ENCODE data around the gene KCTD5.
A peak's percentile ranks its signal among the peaks of the same experiment; 100 is the strongest.
"Not testable (repeated sequence)": the region's sequence is repeated elsewhere in the genome, so short reads cannot be mapped to it uniquely, and the experiment has no call there.

KCTD5 gene

DNA sequence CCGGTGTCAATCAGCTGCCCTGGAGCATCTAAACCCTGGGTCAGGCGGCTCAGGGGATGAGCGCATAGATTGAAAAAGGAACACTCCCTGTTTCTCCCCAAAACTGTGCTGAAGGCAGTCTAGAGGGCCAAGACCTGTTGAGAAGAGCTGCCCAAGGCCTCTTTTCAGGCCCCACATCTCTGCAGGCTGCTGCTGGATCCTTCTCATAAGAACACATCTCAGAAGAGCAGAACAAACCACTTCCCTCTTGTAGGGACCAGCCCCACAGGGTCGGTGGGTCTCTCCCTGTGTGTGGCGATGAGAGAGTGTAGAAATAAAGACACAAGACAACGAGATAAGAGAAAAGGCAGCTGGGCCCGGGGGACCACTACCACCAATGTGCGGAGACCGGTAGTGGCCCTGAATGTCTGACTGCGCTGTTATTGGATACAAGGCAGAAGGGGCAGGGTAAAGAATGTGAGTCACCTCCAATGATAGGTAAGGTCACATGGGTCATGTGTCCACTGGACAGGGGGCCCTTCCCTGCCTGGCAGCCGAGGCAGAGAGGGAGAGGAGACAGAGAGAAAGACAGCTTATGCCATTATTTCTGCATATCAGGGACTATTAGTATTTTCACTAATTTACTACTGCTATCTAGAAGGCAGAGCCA is 22.2 kb upstream of the KCTD5 start:
- H3K27me3 ChIP-seq (ENCODE audit: control insufficient read depth, insufficient read depth, low read length); H3K9ac ChIP-seq (ENCODE audit: low read depth, low read length); H3K9me3 ChIP-seq (ENCODE audit: control insufficient read depth, insufficient read depth, low read length); H3K27ac ChIP-seq (ENCODE audit: low read depth, low read length); H3K4me3 ChIP-seq (ENCODE audit: low read depth, low read length); H3K4me1 ChIP-seq (ENCODE audit: control insufficient read depth, insufficient read depth, low read length); H3K36me3 ChIP-seq (ENCODE audit: control insufficient read depth, insufficient read depth, low read length): not testable (repeated sequence)

DNA sequence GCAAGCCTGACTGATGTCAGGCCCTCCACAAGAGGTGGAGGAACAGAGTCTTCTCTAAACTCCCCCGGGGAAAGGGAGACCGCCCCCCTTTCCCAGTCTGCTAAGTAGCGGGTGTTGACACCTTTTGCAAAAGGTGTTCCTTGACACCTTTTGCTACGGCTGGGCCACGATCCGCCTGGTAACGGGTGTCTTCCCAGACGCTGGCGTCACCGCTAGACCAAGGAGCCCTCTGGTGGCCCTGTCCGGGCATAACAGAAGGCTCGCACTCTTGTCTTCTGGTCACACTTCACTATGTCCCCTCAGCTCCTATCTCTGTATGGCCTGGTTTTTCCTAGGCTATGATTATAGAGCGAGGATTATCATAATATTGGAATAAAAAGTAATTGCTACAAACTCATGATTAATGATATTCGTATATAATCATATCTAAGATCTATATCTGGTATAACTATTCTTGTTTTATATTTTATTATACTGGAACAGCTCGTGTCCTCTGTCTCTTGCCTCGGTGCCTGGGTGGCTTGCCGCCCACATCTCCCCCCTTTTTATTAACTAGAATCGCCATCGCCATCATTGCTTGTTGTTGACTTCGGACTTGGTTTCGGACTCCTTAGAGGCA is 21.5 kb upstream of the KCTD5 start:
- not testable (repeated sequence) for H3K27ac ChIP-seq (ENCODE audit: low read depth, low read length); H3K9me3 ChIP-seq (ENCODE audit: control insufficient read depth, insufficient read depth, low read length); H3K27me3 ChIP-seq (ENCODE audit: control insufficient read depth, insufficient read depth, low read length); H3K4me3 ChIP-seq (ENCODE audit: low read depth, low read length); H3K4me1 ChIP-seq (ENCODE audit: control insufficient read depth, insufficient read depth, low read length); H3K36me3 ChIP-seq (ENCODE audit: control insufficient read depth, insufficient read depth, low read length); H3K9ac ChIP-seq (ENCODE audit: low read depth, low read length)

DNA sequence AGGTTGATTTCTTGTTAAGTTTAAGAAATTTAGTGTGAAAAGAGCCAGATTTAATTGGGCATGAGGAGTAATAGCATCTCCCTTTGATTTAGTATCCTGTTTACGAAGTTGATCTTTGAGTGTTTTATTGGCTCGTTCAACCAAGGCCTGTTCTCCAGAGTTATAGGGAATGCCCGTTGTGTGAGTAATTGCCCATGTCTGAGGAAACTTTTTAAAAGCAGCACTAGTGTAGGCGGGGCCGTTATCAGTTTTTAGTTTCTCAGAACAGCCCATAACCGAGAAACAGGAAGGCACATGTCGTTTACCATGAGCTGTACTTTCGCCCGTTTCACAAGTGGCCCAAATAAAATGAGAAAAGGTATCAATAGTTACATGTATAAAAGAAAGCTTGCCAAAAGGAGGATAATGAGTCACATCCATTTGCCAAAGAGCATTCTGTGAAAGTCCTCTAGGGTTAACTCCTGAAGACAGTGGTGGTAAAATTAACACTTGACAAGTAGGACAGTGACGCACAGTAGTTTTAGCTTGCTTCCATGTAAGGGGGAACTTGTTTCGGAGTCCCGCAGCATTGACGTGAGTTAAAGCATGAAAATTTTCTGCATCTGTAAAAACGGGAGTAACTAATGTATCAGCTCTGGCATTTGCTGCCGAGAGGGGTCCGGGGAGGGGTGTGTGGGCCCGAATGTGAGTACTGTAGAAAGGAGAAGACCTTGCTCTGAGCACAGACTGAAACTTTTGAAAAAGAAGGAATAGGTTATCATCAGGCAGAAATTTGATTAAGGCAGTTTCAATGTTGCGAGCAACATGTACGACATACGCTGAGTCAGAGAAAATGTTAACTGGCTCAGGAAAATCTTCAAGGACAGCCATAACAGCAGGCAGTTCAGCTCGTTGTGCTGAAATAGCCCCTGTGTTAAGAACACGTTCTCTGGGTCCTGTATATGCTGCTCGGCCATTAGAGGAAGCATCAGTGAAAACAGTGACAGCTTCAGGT is 18.5 kb upstream of the KCTD5 start:
- H3K36me3 ChIP-seq (ENCODE audit: control insufficient read depth, insufficient read depth, low read length), result no peaks in the 10 kb centered on the region
- no peak overlapping the region for H3K27ac ChIP-seq (ENCODE audit: low read depth, low read length)
- H3K9ac ChIP-seq (ENCODE audit: low read depth, low read length), result no peak overlapping the region
- no peaks in the 10 kb centered on the region for H3K27me3 ChIP-seq (ENCODE audit: control insufficient read depth, insufficient read depth, low read length)
- H3K4me3 ChIP-seq (ENCODE audit: low read depth, low read length), result no peak overlapping the region
- no peaks in the 10 kb centered on the region for H3K9me3 ChIP-seq (ENCODE audit: control insufficient read depth, insufficient read depth, low read length)
- no peaks in the 10 kb centered on the region for H3K4me1 ChIP-seq (ENCODE audit: control insufficient read depth, insufficient read depth, low read length)

- Histone ChIP-seq H3K9ac (ENCODE audit: low read depth, low read length) (no peak overlapping the region), H3K36me3 (ENCODE audit: control insufficient read depth, insufficient read depth, low read length) (no peaks in the 10 kb centered on the region), H3K27me3 (ENCODE audit: control insufficient read depth, insufficient read depth, low read length) (no peaks in the 10 kb centered on the region), H3K27ac (ENCODE audit: low read depth, low read length) (no peak overlapping the region), H3K9me3 (ENCODE audit: control insufficient read depth, insufficient read depth, low read length) (no peaks in the 10 kb centered on the region), H3K4me1 (ENCODE audit: control insufficient read depth, insufficient read depth, low read length) (no peaks in the 10 kb centered on the region), H3K4me3 (ENCODE audit: low read depth, low read length) (no peak overlapping the region)
These were observed 17.7 kb upstream of the KCTD5 start for GRCh38 chr16:2664574-2664982.

GRCh38 chr16:2666671-2667070 is 15.7 kb upstream of the KCTD5 start:
- H3K4me3 ChIP-seq (ENCODE audit: low read depth, low read length); H3K9ac ChIP-seq (ENCODE audit: low read depth, low read length); H3K27me3 ChIP-seq (ENCODE audit: control insufficient read depth, insufficient read depth, low read length); H3K9me3 ChIP-seq (ENCODE audit: control insufficient read depth, insufficient read depth, low read length); H3K36me3 ChIP-seq (ENCODE audit: control insufficient read depth, insufficient read depth, low read length); H3K4me1 ChIP-seq (ENCODE audit: control insufficient read depth, insufficient read depth, low read length); H3K27ac ChIP-seq (ENCODE audit: low read depth, low read length): not testable (repeated sequence)

DNA sequence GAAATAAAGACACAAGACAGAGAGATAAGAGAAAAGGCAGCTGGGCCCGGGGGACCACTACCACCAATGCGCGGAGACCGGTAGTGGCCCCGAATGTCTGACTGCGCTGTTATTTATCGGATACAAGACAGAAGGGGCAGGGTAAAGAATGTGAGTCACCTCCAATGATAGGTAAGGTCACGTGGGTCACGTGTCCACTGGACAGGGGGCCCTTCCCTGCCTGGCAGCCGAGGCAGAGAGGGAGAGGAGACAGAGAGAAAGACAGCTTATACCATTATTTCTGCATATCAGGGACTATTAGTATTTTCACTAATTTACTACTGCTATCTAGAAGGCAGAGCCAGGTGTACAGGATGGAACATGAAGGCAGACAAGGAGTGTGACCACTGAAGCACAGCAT is 12.7 kb upstream of the KCTD5 start:
- not testable (repeated sequence) for H3K4me1 ChIP-seq (ENCODE audit: control insufficient read depth, insufficient read depth, low read length); H3K4me3 ChIP-seq (ENCODE audit: low read depth, low read length); H3K27me3 ChIP-seq (ENCODE audit: control insufficient read depth, insufficient read depth, low read length); H3K9me3 ChIP-seq (ENCODE audit: control insufficient read depth, insufficient read depth, low read length); H3K9ac ChIP-seq (ENCODE audit: low read depth, low read length); H3K27ac ChIP-seq (ENCODE audit: low read depth, low read length); H3K36me3 ChIP-seq (ENCODE audit: control insufficient read depth, insufficient read depth, low read length)

DNA sequence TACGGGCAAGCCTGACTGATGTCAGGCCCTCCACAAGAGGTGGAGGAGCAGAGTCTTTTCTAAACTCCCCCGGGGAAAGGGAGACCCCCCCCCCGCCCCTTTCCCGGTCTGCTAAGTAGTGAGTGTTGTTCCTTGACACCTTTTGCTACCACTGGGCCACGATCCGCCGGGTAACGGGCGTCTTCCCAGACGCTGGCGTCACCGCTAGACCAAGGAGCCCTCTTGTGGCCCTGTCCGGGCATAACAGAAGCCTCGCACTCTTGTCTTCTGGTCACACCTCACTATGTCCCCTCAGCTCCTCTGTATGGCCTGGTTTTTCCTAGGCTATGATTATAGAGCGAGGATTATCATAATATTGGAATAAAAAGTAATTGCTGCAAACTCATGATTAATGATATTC is 12.3 kb upstream of the KCTD5 start:
- H3K27ac ChIP-seq (ENCODE audit: low read depth, low read length), result not testable (repeated sequence)

GRCh38 chr16:2671193-2671592 is 11.1 kb upstream of the KCTD5 start:
- H3K27me3 ChIP-seq (ENCODE audit: control insufficient read depth, insufficient read depth, low read length); H3K9me3 ChIP-seq (ENCODE audit: control insufficient read depth, insufficient read depth, low read length); H3K27ac ChIP-seq (ENCODE audit: low read depth, low read length); H3K4me3 ChIP-seq (ENCODE audit: low read depth, low read length); H3K36me3 ChIP-seq (ENCODE audit: control insufficient read depth, insufficient read depth, low read length); H3K9ac ChIP-seq (ENCODE audit: low read depth, low read length); H3K4me1 ChIP-seq (ENCODE audit: control insufficient read depth, insufficient read depth, low read length): not testable (repeated sequence)

More for the DNA sequence above, 12.3 kb upstream of the KCTD5 start:
- not testable (repeated sequence) for H3K4me3 ChIP-seq (ENCODE audit: low read depth, low read length); H3K27me3 ChIP-seq (ENCODE audit: control insufficient read depth, insufficient read depth, low read length); H3K9ac ChIP-seq (ENCODE audit: low read depth, low read length); H3K9me3 ChIP-seq (ENCODE audit: control insufficient read depth, insufficient read depth, low read length); H3K36me3 ChIP-seq (ENCODE audit: control insufficient read depth, insufficient read depth, low read length); H3K4me1 ChIP-seq (ENCODE audit: control insufficient read depth, insufficient read depth, low read length)

GRCh38 chr16:2671741-2672140 is 10.6 kb upstream of the KCTD5 start:
- Histone ChIP-seq H3K27me3 (ENCODE audit: control insufficient read depth, insufficient read depth, low read length) (no peaks in the 10 kb centered on the region), H3K27ac (ENCODE audit: low read depth, low read length) (no peak overlapping the region), H3K4me3 (ENCODE audit: low read depth, low read length) (no peak overlapping the region)

DNA sequence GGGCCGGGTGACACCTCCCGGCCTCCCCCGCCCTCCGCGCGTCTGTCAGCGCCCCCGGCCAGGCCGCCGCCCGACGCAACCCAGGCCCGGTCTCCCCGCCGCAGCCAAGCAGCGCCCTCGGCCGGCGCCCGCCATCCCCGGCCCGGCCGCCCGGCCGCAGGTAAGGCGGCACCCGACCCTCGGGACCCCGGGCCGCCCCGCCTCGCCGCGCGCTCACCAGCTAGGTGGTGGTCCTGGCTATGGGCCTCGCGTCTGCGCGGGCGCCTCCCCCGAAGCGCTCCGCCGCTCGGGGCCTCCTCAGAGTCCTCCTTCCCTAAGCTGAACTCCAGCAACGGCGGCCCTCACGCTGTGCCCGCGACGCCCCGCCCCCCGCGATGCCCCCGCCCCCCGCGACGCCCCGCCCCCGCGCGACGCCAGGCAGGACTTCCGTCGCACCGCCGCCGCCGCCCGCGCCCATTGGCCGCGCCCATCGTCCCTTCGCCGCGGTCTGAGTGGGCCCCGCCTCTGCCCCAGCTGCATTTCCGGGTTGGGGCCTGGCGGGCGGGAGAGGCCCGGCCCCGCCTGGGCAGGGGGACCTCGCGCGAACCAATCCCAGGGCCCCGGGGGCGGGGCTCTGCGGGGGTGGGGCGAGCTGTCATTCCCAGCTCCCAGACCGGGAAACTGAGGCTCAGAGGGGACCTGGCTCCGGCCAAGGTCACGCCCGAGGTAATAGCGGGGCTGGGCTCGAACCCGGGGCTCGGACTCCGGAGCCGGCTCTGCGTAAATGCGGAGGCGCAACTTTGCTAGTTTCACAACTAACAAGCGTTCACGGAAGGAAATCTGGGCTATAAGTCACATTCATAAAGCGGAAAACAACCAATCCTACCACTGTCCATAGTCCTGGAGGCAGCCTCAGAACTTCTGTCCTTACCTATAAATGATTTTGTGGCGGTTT is 9.0 kb upstream of the KCTD5 start:
- Histone ChIP-seq H3K9ac (ENCODE audit: low read depth, low read length) (no peak overlapping the region), H3K9me3 (ENCODE audit: control insufficient read depth, insufficient read depth, low read length) (no peaks in the 10 kb centered on the region), H3K27ac (ENCODE audit: low read depth, low read length) (peak overlapping the region; percentile 75), H3K27me3 (ENCODE audit: control insufficient read depth, insufficient read depth, low read length) (no peaks in the 10 kb centered on the region), H3K4me3 (ENCODE audit: low read depth, low read length) (peak overlapping the region; percentile 69), H3K4me1 (ENCODE audit: control insufficient read depth, insufficient read depth, low read length) (peaks cover 6% of the 10 kb centered on the region; the same call in 1 of the 2 replicates), H3K36me3 (ENCODE audit: control insufficient read depth, insufficient read depth, low read length) (no peaks in the 10 kb centered on the region)

More at GRCh38 chr16:2671741-2672140, 10.6 kb upstream of the KCTD5 start:
- Histone ChIP-seq H3K4me1 (ENCODE audit: control insufficient read depth, insufficient read depth, low read length) (peaks cover 6% of the 10 kb centered on the region; the same call in 1 of the 2 replicates), H3K9ac (ENCODE audit: low read depth, low read length) (no peak overlapping the region), H3K36me3 (ENCODE audit: control insufficient read depth, insufficient read depth, low read length) (no peaks in the 10 kb centered on the region), H3K9me3 (ENCODE audit: control insufficient read depth, insufficient read depth, low read length) (no peaks in the 10 kb centered on the region)
